GM10248 (cell line): ENCODE data around the gene CALML3.

Experiments used
- CTCF ChIA-PET: fragments of 300-600 bp; sonication (Branson Sonifier 250); formaldehyde crosslinking; extraction: SDS; loops from one replicate; lab custom pipeline; 2021; ENCODE audit warnings: antibody characterized with exemption; lab: Yijun Ruan, JAX
- POLR2A ChIA-PET: fragments of 350-650 bp; sonication (Branson Sonifier 250); formaldehyde crosslinking; extraction: SDS; loops from one replicate; lab custom pipeline; 2020; ENCODE audit warnings: antibody characterized with exemption; lab: Yijun Ruan, JAX
- DNase-seq: peaks from one replicate; pipeline ENCODE4 v3.0.0; 2012; ENCODE audit errors: extremely low spot score
- CTCF ChIP-seq: IDR thresholded peaks from 2 replicates; pipeline ENCODE4 v1.5.1; 2012; ENCODE audit warnings: mild to moderate bottlenecking, low read depth; ENCODE audit errors: extremely low read depth, missing control alignments, control extremely low read depth

The CALML3 gene

GRCh38 chr10:5525561-5526341 is 990 bp downstream of the CALML3 start:
- TF ChIP-seq CTCF: no peak
- no peak for DNase-seq
- CTCF ChIA-PET: interaction anchor here (1.2 kb wide), 1 partner anchor 104 kb away, joined by 4 read pairs; no protein-coding TSS in a partner anchor
- POLR2A ChIA-PET: no interaction called here

GRCh38 chr10:5526691-5527331 is 2.0 kb downstream of the CALML3 start:
- ChIA-PET CTCF (interaction anchor here (1.0 to 1.1 kb wide), 2 partner anchors 16 to 103 kb away, joined by 3 read pairs; no protein-coding TSS in a partner anchor), POLR2A (no interaction called here)
- DNase-seq: no peak
- no peak for TF ChIP-seq CTCF

- DNase-seq: no peak
- CTCF ChIA-PET: interaction anchor here (0.6 to 1.7 kb wide), 4 partner anchors 17 to 102 kb away, joined by 3 to 5 read pairs (median 3); no protein-coding TSS in a partner anchor
- POLR2A ChIA-PET: no interaction called here
- no peak for TF ChIP-seq CTCF
Observed at GRCh38 chr10:5527332-5528200, 2.8 kb downstream of the CALML3 start.

- ChIA-PET POLR2A (interaction anchor here (0.5 kb wide), 1 partner anchor 16 kb away, joined by 4 read pairs; no protein-coding TSS in a partner anchor), CTCF (interaction anchor here (1.3 to 2.0 kb wide), 3 partner anchors 20 to 94 kb away, joined by 3 to 5 read pairs (median 4); no protein-coding TSS in a partner anchor)
- TF ChIP-seq CTCF: no peak
- DNase-seq: no peak
Observed at GRCh38 chr10:5528989-5529701, 4.4 kb downstream of the CALML3 start.

- TF ChIP-seq CTCF: no peak
- ChIA-PET POLR2A (no interaction called here), CTCF (interaction anchor here (1.3 to 2.0 kb wide), 3 partner anchors 13 to 93 kb away, joined by 3 to 4 read pairs (median 3); no protein-coding TSS in a partner anchor)
- DNase-seq: no peak
Observed at GRCh38 chr10:5529702-5530411, 5.1 kb downstream of the CALML3 start.
